Stomach (tissue), 4 donors: ENCODE measurements around the gene ADARB2.
"Not testable (repeated sequence)": the region's sequence is repeated elsewhere in the genome, so short reads cannot be mapped to it uniquely, and the experiment has no call there.

Experiments
- CTCF ChIP-seq, 7 experiments: fragments of 450-650 bp in 4 of 7; fragments of 200-600 bp in 3 of 7; sonication (generic) in 3 of 7; IDR thresholded peaks; one replicate each; pipeline ENCODE4 v1.5.1; 2016 to 2019; ENCODE audit warnings: antibody characterized with exemption in 7 of 7, control low read depth in 2 of 7, mild to moderate bottlenecking in 1 of 7
- POLR2A ChIP-seq, 4 donors: fragments of 450-650 bp; IDR thresholded peaks; one replicate each; pipeline ENCODE4 v1.6.1; 2016; ENCODE audit warnings: antibody characterized with exemption in 4 of 4, control low read depth in 2 of 4, mild to moderate bottlenecking in 1 of 4, moderate library complexity in 1 of 4

- not testable (repeated sequence) for TF ChIP-seq CTCF, POLR2A (IDR thresholded peaks at IDR 0.05)
These were observed 410.8 kb downstream of the ADARB2 start for GRCh38 chr10:1326514-1326913.
